GM21526 (cell line): ENCODE measurements around the gene NME4.
"Not testable (repeated sequence)": the region's sequence is repeated elsewhere in the genome, so short reads cannot be mapped to it uniquely, and the experiment has no call there.

Experiments used
- ATAC-seq: cut with Tn5 transposase; IDR thresholded peaks from one replicate; pipeline ENCODE4 v1.9.1; 2021; ENCODE audit warnings: moderate library complexity; ENCODE audit not compliant: unreplicated experiment, low FRiP score

NME4 gene

DNA sequence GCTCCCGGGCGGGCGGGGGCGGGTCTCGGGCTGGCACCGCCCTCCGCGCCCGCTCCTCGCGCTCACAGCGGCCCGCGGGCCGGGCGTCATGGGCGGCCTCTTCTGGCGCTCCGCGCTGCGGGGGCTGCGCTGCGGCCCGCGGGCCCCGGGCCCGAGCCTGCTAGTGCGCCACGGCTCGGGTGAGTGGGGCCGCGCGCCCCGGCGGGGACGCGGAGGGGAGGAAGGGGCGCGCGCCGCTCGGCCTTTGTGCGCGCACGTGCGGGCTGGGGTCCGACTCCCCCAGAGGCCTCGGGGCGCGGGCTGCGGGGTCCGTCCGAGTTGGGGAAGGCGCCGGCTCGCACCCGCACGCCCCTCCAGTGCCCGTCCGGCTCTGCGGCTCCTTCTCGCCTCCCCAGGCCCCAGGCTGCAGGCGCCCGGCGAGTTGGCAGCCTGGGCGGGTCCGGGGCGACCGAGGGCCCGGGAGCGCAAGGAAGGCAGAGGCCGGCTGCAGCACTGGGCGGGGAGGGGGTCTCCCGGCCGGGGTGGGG is at the start of gene NME4:
TSS of gene NME4 (plus strand) at position 65 of the 527 bp plus-strand sequence. CDS start at position 89, 24 bp downstream.
- ATAC-seq: no peak

DNA sequence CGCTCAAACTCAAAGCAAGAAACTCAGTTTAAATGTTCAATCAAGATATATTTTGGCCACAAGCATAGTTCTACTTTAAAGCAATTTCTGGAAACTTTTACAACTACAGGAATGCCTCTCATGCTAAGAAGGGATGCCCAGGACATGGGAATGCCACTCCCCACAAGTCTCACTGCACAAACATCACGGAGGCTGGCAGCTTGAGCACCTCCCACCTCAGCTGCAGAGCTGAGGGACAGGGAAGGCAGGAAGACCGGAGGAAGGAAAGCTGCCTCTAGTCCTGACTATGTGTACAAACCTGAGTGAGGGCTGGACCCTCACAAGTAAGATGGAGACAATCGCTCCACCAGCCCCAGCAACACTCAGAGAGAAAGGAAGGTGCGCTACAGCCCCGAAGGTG is 49.8 kb upstream of the NME4 start:
- ATAC-seq: no peak

DNA sequence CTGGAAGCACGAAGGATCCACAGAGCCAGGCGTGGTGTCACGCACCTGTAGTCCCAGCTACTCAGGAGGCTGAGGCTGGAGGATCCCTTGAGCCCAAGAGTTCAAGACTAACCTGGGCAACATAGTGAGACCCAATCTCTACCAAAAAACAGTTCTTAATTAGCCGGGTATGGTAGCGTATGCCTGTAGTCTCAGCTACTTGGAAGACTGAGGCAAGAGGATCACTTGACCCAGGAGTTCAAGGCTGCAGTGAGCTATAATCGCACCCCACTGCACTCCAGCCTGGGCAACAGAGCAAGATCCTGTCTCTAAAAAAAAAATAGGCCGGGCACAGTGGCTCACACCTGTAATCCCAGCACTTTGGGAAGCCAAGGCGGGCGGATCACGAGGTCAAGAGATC is 48.5 kb upstream of the NME4 start:
- ATAC-seq: not testable (repeated sequence)

DNA sequence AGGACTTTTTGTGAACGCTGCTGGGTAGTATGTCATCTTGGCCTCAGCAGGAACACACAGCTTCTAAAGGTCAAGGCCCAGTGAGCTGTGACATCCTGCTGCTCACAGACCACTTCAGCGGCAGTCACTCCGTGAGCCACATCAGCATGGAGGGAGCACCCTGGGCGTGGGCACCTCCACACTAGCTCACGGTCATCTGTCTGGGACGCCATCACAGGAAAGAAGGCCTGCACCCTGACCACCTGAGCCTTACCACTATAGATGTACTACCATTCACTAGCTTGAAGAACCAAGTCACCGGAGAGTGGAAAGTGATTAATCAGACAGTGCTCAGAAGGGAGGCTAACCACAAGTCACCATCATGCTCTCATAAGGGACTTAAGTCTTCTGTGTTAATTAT is 47.8 kb upstream of the NME4 start:
- ATAC-seq: no peak

DNA sequence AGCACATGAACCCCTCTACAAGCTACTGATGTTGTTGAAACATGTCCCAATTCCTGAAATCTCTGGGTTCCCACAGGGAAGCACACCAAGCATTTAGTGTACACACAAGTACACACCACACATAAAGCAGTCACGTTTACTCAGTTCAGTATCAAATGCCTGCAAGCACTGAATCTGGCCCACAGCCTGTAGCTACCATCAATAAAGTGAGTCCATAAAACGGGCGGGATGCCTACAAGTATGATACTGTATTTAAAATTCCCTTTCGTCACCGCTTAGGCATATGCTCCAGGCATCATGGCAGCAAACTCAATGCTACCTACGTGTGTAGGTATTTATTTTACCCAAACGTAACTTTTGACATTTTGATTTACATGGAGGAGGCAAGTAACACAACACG is 46.8 kb upstream of the NME4 start:
- ATAC-seq: no peak

DNA sequence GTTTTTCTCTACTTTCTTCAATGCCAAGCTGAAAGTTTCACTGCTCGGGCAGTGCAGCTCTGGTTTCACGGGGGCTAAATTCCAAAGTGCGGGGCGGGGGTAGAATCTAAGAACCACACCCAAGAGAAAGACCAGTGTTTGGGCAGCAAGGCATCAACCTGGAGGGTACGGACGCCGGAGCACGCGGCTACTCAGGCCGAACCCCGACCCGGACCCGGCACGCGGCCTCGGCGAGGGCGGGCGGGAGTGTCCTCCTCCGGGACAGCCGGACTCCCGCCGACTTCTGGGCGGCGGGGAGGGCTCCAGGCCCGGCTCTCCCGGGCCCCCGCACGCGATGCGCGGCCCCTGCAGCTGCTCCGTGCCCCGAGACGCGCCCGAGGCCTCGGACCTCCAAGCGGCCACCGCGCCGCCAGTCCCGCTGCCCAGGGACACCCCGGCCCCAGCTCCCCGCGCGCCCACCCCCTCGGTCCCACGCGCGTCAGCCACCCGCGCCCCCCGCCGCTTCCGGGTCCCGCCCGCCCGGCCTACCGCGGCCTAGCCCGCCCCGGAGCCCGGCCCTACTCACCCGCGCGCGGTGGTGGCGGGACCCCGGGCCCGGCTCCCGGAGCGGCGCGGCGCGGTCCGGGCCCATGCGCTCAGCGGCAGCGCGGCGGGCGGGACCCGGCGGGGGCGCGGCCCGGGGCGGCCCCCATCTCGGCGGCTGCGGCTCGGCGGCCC is 45.0 kb upstream of the NME4 start:
- peak; percentile 32 for ATAC-seq

DNA sequence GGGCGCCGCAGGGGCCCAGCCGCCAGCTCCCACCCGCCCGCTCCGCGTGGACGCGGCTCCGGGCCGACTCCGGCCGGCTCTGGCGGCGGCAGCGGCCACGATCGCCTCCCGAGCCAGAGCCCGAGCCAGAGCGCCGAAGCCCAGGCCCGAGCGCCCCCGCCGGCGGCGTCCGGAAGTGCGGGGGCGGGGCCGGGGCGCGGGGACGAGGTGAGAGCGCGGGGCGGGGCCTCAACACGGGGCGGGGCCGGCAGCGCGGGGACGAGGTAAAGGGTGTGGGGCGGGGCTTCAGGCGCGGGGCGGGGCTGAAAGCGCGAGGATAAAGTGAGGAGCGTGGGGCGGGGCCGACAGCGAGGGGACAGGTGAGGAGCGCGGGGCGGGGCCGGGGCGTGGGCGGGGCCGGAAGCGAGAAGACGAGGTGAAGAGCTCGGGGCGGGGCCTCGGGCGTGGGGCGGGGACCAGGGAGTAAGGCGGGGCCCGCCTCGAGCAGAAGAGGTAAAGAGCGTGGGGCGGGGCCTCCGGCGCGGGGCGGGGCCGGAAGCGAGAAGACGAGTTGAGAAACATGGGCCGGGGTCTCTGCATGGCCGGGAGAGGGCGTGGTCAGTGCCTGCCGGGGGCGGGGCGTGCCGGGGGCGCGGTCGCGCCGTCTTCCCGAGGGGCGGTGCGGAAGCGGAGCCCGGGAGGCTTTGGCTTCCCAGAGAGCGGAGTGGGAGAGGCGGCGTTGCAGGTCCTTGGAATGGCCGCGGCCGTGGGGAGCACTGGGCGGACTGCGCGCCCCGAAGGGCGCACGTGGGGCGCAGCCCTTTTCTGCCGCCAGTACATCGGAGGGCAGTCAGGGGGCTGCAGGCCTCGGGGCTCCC is 44.2 kb upstream of the NME4 start, which contains the start of gene AXIN1:
TSS of gene AXIN1 (minus strand) at position 177 of the 857 bp plus-strand sequence. CDS start 5,698 bp downstream, outside the sequence.
- peak; percentile 44 for ATAC-seq

DNA sequence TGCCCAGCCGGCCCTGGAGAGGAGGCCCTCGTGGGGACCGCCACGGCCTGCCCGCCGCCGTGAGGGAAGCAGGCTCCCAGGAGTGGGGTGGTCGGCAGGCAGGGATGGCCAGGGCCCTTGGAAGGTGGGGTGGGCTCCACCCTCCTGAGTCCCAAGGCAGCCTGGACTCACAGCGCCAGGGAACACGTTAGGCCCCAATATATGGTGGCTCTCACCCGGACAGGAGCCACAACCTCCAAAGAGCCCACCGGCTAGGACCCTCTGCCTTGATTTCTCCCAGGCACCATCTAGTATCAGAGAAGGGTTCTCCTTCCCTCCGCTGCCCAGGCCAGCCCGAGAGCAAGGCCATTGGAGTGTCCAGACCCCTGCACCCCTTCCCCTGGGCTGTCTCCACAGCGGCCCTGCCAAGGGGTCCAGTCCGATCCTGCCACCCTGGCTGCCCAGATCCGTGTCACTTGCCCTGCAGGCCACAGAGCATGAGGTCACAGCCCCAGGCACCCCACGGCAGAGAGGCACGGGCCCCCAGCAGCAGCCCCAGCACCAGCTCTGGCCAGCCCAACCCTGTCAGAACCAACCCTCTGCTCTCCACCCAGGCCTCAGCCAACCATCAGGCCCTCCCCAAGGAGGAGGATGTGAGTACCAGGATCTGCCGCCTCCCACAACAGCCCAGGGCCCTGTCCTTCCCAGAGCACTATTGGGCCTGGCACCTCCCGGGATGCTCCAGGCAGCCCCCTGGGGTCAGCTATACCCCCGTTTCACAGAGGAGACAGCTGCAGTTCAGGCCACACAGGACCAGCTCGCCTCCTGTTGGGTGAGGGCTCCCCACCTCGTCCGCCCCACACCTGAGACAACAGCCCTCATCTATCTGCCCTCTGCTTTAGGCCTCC is 43.4 kb upstream of the NME4 start:
- no peak for ATAC-seq

DNA sequence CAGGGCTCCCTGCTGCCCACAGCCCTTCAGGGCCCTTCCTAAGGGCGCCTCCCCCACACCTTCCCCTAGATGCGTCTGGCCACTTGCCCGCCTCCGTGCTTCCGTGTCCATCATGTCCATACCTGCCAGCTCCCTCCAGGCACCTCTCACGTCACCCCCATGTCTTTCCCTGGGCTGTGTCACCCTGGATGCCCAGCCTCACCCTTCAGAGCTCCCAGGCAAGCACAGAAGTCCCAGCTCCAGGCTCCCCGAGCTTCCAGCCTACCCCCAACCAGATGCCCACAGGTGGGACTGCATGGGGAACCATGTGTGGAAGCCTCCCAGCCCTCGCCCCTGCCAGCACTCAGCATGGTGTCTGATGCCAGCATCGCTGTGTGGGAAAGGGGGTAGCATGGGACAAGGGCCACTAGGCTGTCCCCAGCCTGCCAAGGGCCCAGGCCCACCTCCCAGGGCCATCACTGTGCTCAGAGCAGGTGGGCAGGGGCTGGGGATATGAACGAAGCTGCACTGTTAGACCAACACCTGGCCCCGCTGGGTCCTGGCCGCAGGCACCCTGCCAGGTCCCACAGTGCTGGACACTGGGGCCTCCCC is 42.6 kb upstream of the NME4 start:
- ATAC-seq: no peak

DNA sequence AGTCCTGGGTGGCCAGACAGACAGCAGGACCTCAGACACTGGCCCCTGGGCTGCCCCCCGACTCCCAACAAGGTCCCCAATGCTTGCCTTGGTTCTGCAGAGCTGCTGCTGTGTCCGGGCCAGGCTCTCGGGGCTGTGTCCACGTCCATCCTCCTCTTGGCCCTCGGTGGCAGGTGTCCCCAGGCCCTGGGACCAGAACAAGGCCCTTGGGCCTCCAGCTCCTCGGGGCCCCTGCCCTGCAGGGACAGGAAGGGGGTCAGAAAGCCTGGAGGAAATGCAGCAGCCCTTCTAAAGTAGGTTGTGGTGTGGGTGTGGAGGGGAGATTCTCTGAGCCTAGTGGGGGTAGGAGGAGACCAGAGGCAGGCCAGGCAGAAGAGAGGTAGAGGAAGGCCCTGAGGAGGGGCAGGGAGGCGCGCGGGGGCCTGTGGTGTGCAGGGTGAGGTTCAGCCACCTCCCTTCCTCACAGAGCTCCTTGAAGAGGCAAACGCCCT is 42.0 kb upstream of the NME4 start:
- ATAC-seq: no peak

DNA sequence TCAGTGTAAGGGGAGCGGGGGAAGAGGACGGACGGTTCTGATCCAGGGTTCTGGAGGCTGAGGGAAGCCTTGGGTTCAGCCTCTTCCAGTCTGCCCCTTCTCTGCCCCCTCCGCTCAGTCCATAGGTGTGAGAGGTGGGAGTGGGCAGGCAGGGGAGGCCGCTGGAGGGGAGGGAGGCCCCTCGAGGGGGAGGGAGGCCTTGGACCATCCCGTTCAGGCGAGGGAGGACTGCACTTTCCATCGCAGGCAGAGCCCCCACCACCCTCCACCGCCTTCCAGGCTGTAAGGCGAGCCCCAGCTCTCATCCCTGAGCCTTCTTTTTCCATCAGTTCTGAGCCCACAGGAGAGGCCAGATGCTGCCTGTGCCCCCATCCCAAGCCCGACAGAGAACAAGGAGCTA is 40.3 kb upstream of the NME4 start:
- no peak for ATAC-seq

DNA sequence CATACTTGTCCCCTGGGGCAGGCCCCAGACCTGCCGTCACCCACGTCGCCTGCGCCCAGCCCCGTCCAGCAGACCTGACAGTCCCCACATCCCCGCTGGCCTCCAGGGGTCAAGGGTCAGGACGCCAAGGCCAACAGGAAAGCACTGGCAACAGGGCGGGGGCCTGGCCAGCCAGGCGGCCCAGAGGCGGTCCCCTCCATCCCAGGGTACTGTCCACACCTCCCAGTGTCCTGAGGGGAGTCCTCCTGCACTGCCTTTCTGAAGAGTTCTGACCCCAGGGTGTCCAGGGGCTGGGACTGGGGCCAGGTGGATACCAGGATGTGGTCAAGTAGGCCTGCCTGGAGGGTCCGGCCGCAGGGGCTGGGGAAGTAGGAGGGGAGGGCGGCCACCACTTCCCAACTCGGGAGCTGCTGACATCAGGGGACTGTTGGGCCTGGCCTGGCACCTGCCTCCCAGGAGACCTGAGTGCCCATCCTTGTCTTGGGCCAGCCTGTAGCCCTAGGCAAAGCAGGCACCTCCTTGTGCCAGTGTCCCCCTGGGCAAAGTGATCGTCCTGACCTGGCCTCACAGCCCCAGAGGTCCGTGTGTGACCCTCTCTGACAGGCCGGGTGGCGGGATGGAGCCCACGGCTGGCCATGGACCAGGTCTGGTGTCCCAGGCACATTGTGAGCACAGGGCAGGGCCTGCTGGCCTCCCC is 37.8 kb upstream of the NME4 start:
- no peak for ATAC-seq

DNA sequence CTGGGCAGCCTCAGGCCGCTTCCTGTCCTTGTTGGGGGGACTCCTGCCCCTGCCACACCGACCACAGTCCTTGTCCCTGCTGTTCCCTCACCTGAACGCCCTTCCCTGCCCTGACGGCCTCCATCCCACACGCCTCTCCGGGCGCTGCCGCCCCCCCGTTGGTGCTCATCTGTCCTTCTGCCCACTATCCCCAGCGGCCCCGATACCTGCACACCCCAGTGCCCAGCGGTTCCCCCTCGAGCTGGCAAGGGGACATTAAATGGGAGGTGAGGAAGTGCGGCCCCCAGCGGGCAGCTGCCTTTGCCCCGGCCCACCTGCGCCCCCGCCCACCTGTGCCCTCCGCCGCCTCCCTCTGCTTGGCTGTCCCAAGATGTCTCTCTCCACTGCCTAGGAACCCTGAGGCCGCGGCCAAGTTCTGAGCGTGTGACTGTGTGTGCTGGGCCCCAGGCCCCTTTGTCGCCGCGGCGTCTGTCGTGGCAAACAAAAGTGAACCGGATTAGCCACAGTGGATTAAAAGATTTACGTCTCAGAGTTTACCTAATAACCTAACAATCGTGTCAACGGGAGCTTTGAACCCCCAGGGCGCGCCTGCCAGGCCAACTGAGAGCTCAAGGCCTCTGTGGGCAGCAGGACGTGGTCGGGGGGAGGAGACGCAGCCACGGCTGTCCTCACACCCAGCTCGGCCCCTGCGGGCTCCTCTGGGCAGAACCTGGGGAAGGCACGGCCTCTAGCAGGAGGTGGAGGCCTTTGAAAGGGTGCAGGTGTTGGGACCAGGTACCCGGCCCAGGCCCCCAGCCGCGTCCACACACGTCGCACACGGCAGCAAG is 36.9 kb upstream of the NME4 start:
- no peak for ATAC-seq

DNA sequence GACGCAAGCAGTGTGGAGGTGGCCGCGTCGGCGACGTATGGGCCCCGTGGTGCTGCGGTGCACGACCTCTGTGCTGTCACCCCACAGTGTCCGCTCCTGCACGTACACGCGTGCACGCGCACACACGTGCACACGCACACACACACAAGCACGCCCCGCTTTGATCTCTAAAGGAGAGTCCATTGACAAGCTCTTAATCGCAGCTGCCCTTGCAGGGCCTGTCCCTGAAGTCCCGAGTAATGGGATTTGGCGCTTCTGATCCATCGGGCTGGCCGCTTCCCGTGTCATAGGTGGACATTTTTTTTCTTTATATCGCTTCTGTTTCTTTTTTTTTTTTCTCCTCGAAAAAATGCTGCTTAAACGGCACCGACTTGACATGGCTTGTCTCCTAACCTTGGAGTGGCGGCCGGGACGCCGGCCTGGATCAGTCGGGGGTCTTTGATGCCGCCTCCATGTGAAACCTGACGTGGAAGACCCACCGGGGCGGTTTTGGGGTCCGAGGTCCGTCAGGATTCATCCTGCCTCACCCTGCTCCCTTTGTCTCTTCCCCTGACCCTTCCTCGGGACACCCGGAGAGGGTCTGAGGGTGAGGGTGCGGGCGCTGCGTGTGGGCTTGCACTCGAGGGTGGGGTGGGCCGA is 36.2 kb upstream of the NME4 start:
- ATAC-seq: no peak

DNA sequence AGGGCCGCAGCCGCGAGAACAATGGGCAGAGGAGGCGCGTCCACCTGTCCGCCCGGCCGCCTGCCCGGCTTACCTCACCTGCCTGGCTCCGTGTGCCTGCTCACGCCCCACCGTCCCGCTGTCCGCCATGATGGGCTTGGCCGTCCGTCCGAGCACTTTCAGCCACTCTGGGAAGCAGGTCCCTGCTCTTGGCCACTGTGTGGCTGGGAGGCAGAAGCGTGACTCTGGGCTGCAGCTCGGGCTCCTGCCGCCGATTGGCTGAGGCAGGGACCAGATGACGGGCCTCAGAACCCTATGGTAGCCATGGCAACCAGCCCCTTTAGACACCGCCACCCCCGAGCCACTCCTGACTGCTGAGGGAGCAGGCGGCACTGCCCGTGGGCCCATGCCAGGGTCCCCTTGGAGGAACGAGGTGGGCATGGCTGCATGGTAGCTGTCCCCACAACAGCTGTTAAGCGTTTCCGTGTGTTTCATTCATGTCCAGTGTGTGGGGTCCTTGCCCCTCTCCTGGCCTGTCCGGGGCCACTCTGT is 35.6 kb upstream of the NME4 start:
- no peak for ATAC-seq

DNA sequence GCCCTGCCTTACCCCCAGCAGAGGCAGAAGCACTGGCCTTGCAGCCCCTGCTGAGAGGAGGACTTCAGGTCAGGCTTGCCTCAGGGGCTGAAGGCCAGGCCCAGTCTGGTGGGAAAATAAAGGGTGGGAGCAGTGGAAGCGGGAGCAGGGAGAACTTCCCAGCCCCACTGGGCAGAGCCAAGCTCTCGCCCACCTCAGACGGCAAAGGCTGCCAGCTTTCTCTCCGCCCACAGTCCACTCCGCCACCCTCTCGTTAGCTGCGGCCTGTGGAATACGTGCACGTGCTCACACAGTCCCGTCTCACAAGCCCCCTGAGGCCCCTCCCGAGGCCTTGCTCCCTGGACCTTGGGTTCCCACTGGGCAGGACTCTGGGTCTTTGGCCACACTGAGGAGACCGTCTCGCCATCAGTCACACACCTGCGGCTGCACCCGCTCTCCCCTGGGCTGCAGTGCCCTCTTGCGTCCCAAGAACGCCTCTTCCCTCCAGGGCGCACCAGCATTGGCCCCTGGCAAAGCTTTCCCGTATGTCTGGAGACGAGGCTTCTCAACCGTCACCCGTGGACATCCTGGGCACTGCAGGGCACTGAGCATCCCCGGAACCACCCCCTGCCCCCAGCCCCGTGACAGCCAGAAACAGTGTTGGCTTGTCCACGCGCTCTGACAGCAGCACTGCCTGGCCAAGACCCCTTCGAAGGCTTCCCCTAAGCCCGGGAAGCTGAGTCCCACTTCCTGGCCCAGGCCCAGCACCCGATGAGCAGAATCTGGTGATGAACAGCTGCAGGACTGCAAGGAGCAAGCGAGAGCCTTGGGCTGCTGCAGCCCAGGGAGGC is 34.9 kb upstream of the NME4 start:
- ATAC-seq: no peak

DNA sequence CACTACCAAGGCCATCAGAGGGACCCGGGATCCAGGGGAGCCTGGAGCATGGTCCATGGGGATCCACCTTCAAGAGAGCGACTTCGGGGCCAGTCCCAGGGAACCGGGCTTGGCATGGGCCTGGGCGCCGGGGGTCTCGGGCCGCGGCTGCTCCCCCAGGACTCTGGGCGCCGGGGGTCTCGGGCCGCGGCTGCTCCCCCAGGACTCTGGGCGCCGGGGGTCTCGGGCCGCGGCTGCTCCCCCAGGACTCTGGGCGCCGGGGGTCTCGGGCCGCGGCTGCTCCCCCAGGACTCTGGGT is 34.3 kb upstream of the NME4 start:
- not testable (repeated sequence) for ATAC-seq
